Heart right ventricle (tissue), 16 donors: ENCODE results near the gene ERN1. TPM values are rescaled to one million over a fixed set of nuclear protein-coding genes. Genes with fewer than 3 reads are reported as not detected.
"Not testable (repeated sequence)": the region's sequence is repeated elsewhere in the genome, so short reads cannot be mapped to it uniquely, and the experiment has no call there.

Experiments used
- ATAC-seq, 8 donors: fragments of 200-7000 bp; cut with Tn5 transposase; one replicate each; pipeline ENCODE4 v1.9.1; 2020; ENCODE audit warnings: mild to moderate bottlenecking in 8 of 8, moderate library complexity in 8 of 8, moderate number of reproducible peaks in 1 of 8
- DNase-seq, 2 donors: peaks; one replicate each; pipeline ENCODE4 v3.0.0-alpha.2; 2020
- H3K27ac ChIP-seq, 10 donors: fragments of 200-600 bp; sonication (generic) in 2 of 10; one replicate each; pipeline versions ENCODE4 v1.5.0 to v1.8.0; 2020 to 2022; ENCODE audit warnings: mild to moderate bottlenecking in 3 of 10
- H3K27me3 ChIP-seq, 7 donors: fragments of 200-600 bp; one replicate each; pipeline ENCODE4 v1.8.0; 2021 to 2022; ENCODE audit warnings: mild to moderate bottlenecking in 2 of 7
- H3K36me3 ChIP-seq, 9 donors: fragments of 200-600 bp; sonication (generic) in 1 of 9; one replicate each; pipeline versions ENCODE4 v1.5.0 to v1.8.0; 2020 to 2022; ENCODE audit warnings: mild to moderate bottlenecking in 2 of 9
- H3K4me1 ChIP-seq, 9 donors: fragments of 200-600 bp; sonication (generic) in 1 of 9; one replicate each; pipeline versions ENCODE4 v1.5.0 to v1.8.0; 2020 to 2022; ENCODE audit warnings: mild to moderate bottlenecking in 4 of 9
- H3K4me3 ChIP-seq, 10 donors: fragments of 200-600 bp; sonication (generic) in 2 of 10; one replicate each; pipeline versions ENCODE4 v1.5.0 to v1.8.0; 2020 to 2022; ENCODE audit warnings: mild to moderate bottlenecking in 7 of 10, moderate library complexity in 2 of 10
- H3K9me3 ChIP-seq, 11 donors: fragments of 200-600 bp in 10 of 11; sonication (generic) in 2 of 11; one replicate each; pipeline versions ENCODE4 v1.5.0 to v1.8.0; 2013 to 2022; ENCODE audit warnings: mild to moderate bottlenecking in 2 of 11, control low read depth in 1 of 11, moderate library complexity in 1 of 11
- WGBS, 2 donors: extraction: QIAGEN DNeasy Blood & Tissue Kit; methylation state at CpG; one replicate each; pipeline ENCODE4 v1.1.7; 2013; ENCODE audit warnings: inconsistent platforms in 1 of 2; 5-methylcytosine and 5-hydroxymethylcytosine counted together
- intact Hi-C, 10 donors: fragments of 100-400 bp; cut with DNase I; formaldehyde crosslinking; loops; one replicate each; pipeline versions ENCODE4 v1.11.1 to v1.14.2; 2022
- polyA plus RNA-seq, 2 donors: library from polyadenylated mRNA; stranded (reverse); fragments of 200-250 nt; gene quantifications; one replicate each; pipeline ENCODE4 v1.2.3, GENCODE V29; 2013
- total RNA-seq, 10 donors: library from RNA; stranded (reverse); fragmentation: NEBNext Ultra II Directional in 3 of 10; extraction: Animal tissue kit (Norgen Biotek cat#: 25700) in 3 of 10; gene quantifications; one replicate each; pipeline versions ENCODE4 v1.2.1 to v1.2.4, GENCODE V29; 2021 to 2023
- TF ChIP-seq, protein P1 (sequence below), 9 donors: fragments of 200-600 bp; sonication (generic) in 2 of 9; IDR thresholded peaks; one replicate each; pipeline versions ENCODE4 v1.5.0 to v1.8.0; 2021 to 2022; ENCODE audit warnings: antibody characterized with exemption in 9 of 9, mild to moderate bottlenecking in 5 of 9, moderate library complexity in 1 of 9
- donor health status: Arrhythmogenic right ventricular cardiomyopathy.
- donor health status: ischemic (EF 13 %, LVEDD 7.1; RV severe dilation, severe dysfunction).
- donor health status: healthy with polysubstance abuse.
- donor health status: DM: no; HTN: yes; CAD: no.
- donor health status: DM: no; HTN: no; CAD: no.
- donor health status: ischemic (EF 25% LVEDD 6.9; RV normal size, moderate dysfunction).
- donor health status: ischemic (EF 25% LVEDD 5.7; RV mildly dilated, moderate dysfunction).
- donor health status: healthy.
- donor health status: DM: yes; HTN: yes; CAD: no.
- donor health status: Ischemic cardiomyopathy.
- donor health status: ischemic (EF 35%, LVEDD 5.7; RV mildly dilated, moderate dysfunction).
- donor health status: nonischemic (EF 11% LVEDD 7.7; RV severe dilation, severe dysfunction).
- donor health status: DM: yes; HTN: yes; CAD: no.
- donor health status: PGD.
- donor health status: ischemic (EF 29% LVEDD 5.4; RV normal size, mild dysfunction).
- donor health status: nonischemic (EF 23%, LVEDD 6.1; RV moderate dilation, normal function).

The ERN1 gene
- total and polyA plus RNA-seq, 12 donors: 2.2 to 16.6 (median 7.1) TPM

DNA sequence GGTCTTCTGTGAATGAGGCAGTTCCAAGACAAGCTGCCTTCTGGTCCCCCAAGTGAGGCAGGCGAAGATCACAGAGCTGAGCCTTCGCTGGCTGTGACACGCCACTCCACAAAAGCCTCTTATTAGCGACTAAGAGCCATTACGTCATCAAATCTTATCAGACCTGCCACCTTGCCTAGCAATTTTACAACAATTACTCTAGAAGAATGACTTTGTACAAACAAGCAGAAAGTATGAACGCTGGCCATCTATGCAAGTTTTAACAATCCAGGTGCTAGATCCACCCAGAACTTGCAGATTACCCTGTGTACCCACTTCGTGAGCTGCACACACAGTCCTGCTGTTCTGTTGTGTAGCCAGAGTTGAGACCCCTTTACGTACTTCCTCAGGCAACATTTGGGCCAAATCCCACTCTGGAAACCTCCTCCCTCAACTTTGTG lies 105.7 kb downstream of the ERN1 start:
- H3K27ac ChIP-seq: peak overlapping the region in 8 of 10 donors; percentile 16 to 97 (median 70)
- no peak overlapping the region for H3K4me3 ChIP-seq
- DNase-seq: no peak
- ATAC-seq: peak in 2 of 8 donors; percentile 21 to 45
- H3K9me3 ChIP-seq: no peaks in the 10 kb centered on the region
- H3K4me1 ChIP-seq: peaks cover 4 to 40% (median 26%) of the 10 kb centered on the region in 9 donors
- H3K36me3 ChIP-seq: no peaks in the 10 kb centered on the region
- TF ChIP-seq, protein P1, sequence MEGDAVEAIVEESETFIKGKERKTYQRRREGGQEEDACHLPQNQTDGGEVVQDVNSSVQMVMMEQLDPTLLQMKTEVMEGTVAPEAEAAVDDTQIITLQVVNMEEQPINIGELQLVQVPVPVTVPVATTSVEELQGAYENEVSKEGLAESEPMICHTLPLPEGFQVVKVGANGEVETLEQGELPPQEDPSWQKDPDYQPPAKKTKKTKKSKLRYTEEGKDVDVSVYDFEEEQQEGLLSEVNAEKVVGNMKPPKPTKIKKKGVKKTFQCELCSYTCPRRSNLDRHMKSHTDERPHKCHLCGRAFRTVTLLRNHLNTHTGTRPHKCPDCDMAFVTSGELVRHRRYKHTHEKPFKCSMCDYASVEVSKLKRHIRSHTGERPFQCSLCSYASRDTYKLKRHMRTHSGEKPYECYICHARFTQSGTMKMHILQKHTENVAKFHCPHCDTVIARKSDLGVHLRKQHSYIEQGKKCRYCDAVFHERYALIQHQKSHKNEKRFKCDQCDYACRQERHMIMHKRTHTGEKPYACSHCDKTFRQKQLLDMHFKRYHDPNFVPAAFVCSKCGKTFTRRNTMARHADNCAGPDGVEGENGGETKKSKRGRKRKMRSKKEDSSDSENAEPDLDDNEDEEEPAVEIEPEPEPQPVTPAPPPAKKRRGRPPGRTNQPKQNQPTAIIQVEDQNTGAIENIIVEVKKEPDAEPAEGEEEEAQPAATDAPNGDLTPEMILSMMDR (IDR thresholded peaks at IDR 0.05): no peak
- intact Hi-C loops: loop anchor here in 5 of 10 donors (2.0 to 10.0 kb wide), 3 partner anchors 105 to 261 kb away; partner anchors contain the start of genes GH1 (in 4 of the 5) and CSHL1 (in 1 of the 5)
- H3K27me3 ChIP-seq: no peaks in the 10 kb centered on the region
- WGBS, 2 donors: 78 to 82% methylated on average over 8 of the region's 8 CpGs

GRCh38 chr17:64022611-64023063 lies 107.3 kb downstream of the ERN1 start:
- Histone ChIP-seq H3K4me1 (peaks cover 4 to 49% (median 26%) of the 10 kb centered on the region in 9 donors), H3K27me3 (no peaks in the 10 kb centered on the region), H3K36me3 (no peaks in the 10 kb centered on the region), H3K27ac (peak overlapping the region in 8 of 10 donors; percentile 28 to 97 (median 55)), H3K9me3 (no peaks in the 10 kb centered on the region), H3K4me3 (no peak overlapping the region)
- intact Hi-C loops: loop anchor here in 2 of 10 donors (10.0 kb wide), 2 partner anchors 108 to 262 kb away; partner anchors contain the start of genes CSHL1 (in 1 of the 2) and GH1 (in 1 of the 2)
- TF ChIP-seq, protein P1 (IDR thresholded peaks at IDR 0.05): no peak
- DNase-seq: no peak
- ATAC-seq: no peak
- 82 to 89% methylated on average over 5 of the region's 5 CpGs for WGBS, 2 donors

GRCh38 chr17:64020056-64020766 lies 109.7 kb downstream of the ERN1 start, which contains the start of gene ICAM2:
ICAM2 (minus strand) TSS chr17:64020633; CDS start chr17:64006691, 13,942 bp downstream.
- intact Hi-C loops: loop anchor here in 3 of 10 donors (2.0 to 10.0 kb wide), 3 partner anchors 15 to 265 kb away; partner anchors contain the start of genes CSHL1 (in 1 of the 3) and GH1 (in 1 of the 3)
- Histone ChIP-seq H3K36me3 (no peaks in the 10 kb centered on the region), H3K9me3 (no peaks in the 10 kb centered on the region), H3K4me3 (peak within 1 kb of the TSS; percentile 23 to 70 (median 58)), H3K4me1 (peaks cover 0 to 62% (median 26%) of the 10 kb centered on the region in 9 donors), H3K27me3 (no peaks in the 10 kb centered on the region), H3K27ac (peak within 1 kb of the TSS; percentile 75 to 97 (median 86))
- ATAC-seq (peak; percentile 85 to 96 (median 93)), DNase-seq (peak; percentile 63 to 85)
- TF ChIP-seq, protein P1 (IDR thresholded peaks at IDR 0.05): no peak
- WGBS, 2 donors: 16 to 22% methylated on average over 23 of the region's 23 CpGs

- H3K9me3 ChIP-seq, H3K36me3 ChIP-seq, DNase-seq, H3K27me3 ChIP-seq: not testable (repeated sequence)
- H3K27ac ChIP-seq: peak overlapping the region; percentile 75 to 97 (median 86)
- intact Hi-C loops: loop anchor here in 1 of 10 donors (5.0 kb wide), 1 partner anchor 102 kb away; the partner anchor contains the start of gene GH1
- H3K4me3 ChIP-seq: peak overlapping the region; percentile 23 to 70 (median 58)
- H3K4me1 ChIP-seq: peaks cover 0 to 62% (median 27%) of the 10 kb centered on the region in 9 donors
- peak in 1 of 8 donors; percentile 5 for ATAC-seq
- WGBS, 2 donors: 75 to 81% methylated on average over 9 of the region's 9 CpGs
Observed at GRCh38 chr17:64019551-64019961, 110.4 kb downstream of the ERN1 start.
